HepG2 (cell line): ENCODE data around the gene LSMEM2. TPM values are rescaled to one million over a fixed set of nuclear protein-coding genes. Genes with fewer than 3 reads are reported as not detected.

Experiments used
- ARNTL ChIP-seq: sonication (generic); formaldehyde crosslinking; IDR thresholded peaks from 2 replicates; pipeline ENCODE4 v1.4.0; 2020; ENCODE audit warnings: mild to moderate bottlenecking, missing genetic modification reagents
- CC2D1A ChIP-seq: sonication (generic); formaldehyde crosslinking; IDR thresholded peaks from 2 replicates; pipeline ENCODE4 v1.8.1; 2023; ENCODE audit warnings: mild to moderate bottlenecking, missing genetic modification reagents
- E2F5 ChIP-seq: sonication (generic); formaldehyde crosslinking; conservative IDR thresholded peaks from 2 replicates; pipeline ENCODE4 v1.4.0; 2020; ENCODE audit warnings: missing genetic modification reagents
- ELK4 ChIP-seq: sonication (generic); formaldehyde crosslinking; IDR thresholded peaks from 2 replicates; pipeline ENCODE4 v1.9.0; 2021; ENCODE audit warnings: missing genetic modification reagents, borderline replicate concordance
- HDAC2 ChIP-seq: sonication (generic); formaldehyde crosslinking; IDR thresholded peaks from 2 replicates; pipeline ENCODE4 v1.4.0; 2020; ENCODE audit warnings: missing genetic modification reagents
- HNRNPL ChIP-seq: fragments of 200-400 bp; formaldehyde crosslinking; IDR thresholded peaks from 2 replicates; pipeline ENCODE4 v1.6.1; 2017; ENCODE audit warnings: mild to moderate bottlenecking, low read depth, low read length
- JUND ChIP-seq: sonication (generic); formaldehyde crosslinking; IDR thresholded peaks from 2 replicates; pipeline ENCODE4 v1.8.0; 2022; ENCODE audit warnings: mild to moderate bottlenecking, missing genetic modification reagents
- KDM6A ChIP-seq: IDR thresholded peaks from 2 replicates; pipeline ENCODE4 v1.6.1; 2016; ENCODE audit warnings: low read depth
- MTA3 ChIP-seq: sonication (generic); formaldehyde crosslinking; IDR thresholded peaks from 2 replicates; pipeline ENCODE4 v1.4.0; 2020; ENCODE audit warnings: missing genetic modification reagents
- MXI1 ChIP-seq: IDR thresholded peaks from 3 replicates; pipeline ENCODE4 v1.6.1; 2012; ENCODE audit warnings: low read depth, low read length, inconsistent platforms, borderline replicate concordance
- PHF21A ChIP-seq: sonication (generic); formaldehyde crosslinking; IDR thresholded peaks from 2 replicates; pipeline ENCODE4 v1.5.0; 2020; ENCODE audit warnings: mild to moderate bottlenecking, missing genetic modification reagents
- SIX1 ChIP-seq: sonication (generic); formaldehyde crosslinking; IDR thresholded peaks from 2 replicates; pipeline ENCODE4 v1.4.0; 2020; ENCODE audit warnings: missing genetic modification reagents, borderline replicate concordance
- SMAD3 ChIP-seq: sonication (generic); formaldehyde crosslinking; IDR thresholded peaks from 2 replicates; pipeline ENCODE4 v1.4.0; 2020; ENCODE audit warnings: missing genetic modification reagents
- SOX5 ChIP-seq: IDR thresholded peaks from 2 replicates; pipeline ENCODE4 v1.6.1; 2016; ENCODE audit warnings: borderline replicate concordance
- ZBTB20 ChIP-seq: sonication (generic); formaldehyde crosslinking; IDR thresholded peaks from 2 replicates; pipeline ENCODE4 v1.8.1; 2023; ENCODE audit warnings: missing genetic modification reagents, low read depth, mild to moderate bottlenecking, borderline replicate concordance
- ZBTB4 ChIP-seq: sonication (generic); formaldehyde crosslinking; IDR thresholded peaks from 2 replicates; pipeline ENCODE4 v1.4.0; 2020; ENCODE audit warnings: missing genetic modification reagents, mild to moderate bottlenecking, borderline replicate concordance
- ZFX ChIP-seq: sonication (generic); formaldehyde crosslinking; IDR thresholded peaks from 2 replicates; pipeline ENCODE4 v1.4.0; 2020; ENCODE audit warnings: mild to moderate bottlenecking, low read depth, missing genetic modification reagents, moderate library complexity
- ZMYM3 ChIP-seq: sonication (generic); formaldehyde crosslinking; IDR thresholded peaks from 2 replicates; pipeline ENCODE4 v1.5.1; 2020; ENCODE audit warnings: mild to moderate bottlenecking, missing genetic modification reagents
- ZNF20 ChIP-seq: sonication (generic); formaldehyde crosslinking; IDR thresholded peaks from 2 replicates; pipeline ENCODE4 v1.4.0; 2020; ENCODE audit warnings: mild to moderate bottlenecking, moderate library complexity, missing genetic modification reagents
- ZNF224 ChIP-seq: sonication (generic); formaldehyde crosslinking; IDR thresholded peaks from 2 replicates; pipeline ENCODE4 v1.5.0; 2020; ENCODE audit warnings: mild to moderate bottlenecking, missing genetic modification reagents
- ZNF30 ChIP-seq: sonication (generic); formaldehyde crosslinking; IDR thresholded peaks from 2 replicates; pipeline ENCODE4 v1.5.0; 2020; ENCODE audit warnings: mild to moderate bottlenecking, missing genetic modification reagents
- ZNF709 ChIP-seq: sonication (generic); formaldehyde crosslinking; IDR thresholded peaks from 2 replicates; pipeline ENCODE4 v1.5.0; 2020; ENCODE audit warnings: mild to moderate bottlenecking, missing genetic modification reagents
- ZNF746 ChIP-seq: sonication (generic); formaldehyde crosslinking; IDR thresholded peaks from 2 replicates; pipeline ENCODE4 v1.8.0; 2022; ENCODE audit warnings: mild to moderate bottlenecking, missing genetic modification reagents
- ZNF839 ChIP-seq: sonication (generic); formaldehyde crosslinking; IDR thresholded peaks from 2 replicates; pipeline ENCODE4 v1.4.0; 2020; ENCODE audit warnings: missing genetic modification reagents, mild to moderate bottlenecking, borderline replicate concordance
- polyA plus RNA-seq, 8 experiments: library from polyadenylated mRNA; depleted of rRNA in 3 of 8; stranded (reverse) in 7 of 8; unstranded in 1 of 8; fragments of >200 nt; fragmentation: Illumina TruSeq in 4 of 8; extraction: Trizol in 4 of 8; gene quantifications; 2 replicates each; pipeline versions ENCODE4 v1.2.1 to v1.2.3, GENCODE V29; 2011 to 2016; ENCODE audit warnings: low read depth in 4 of 8, missing spikeins in 1 of 8, mixed read lengths in 1 of 8; ENCODE audit not compliant: insufficient read depth in 1 of 8
- total RNA-seq, 5 experiments: library from RNA; depleted of rRNA; stranded (reverse); fragments of >200 nt; fragmentation: Illumina TruSeq; extraction: Trizol; gene quantifications; 2 replicates each; pipeline ENCODE4 v1.2.3, GENCODE V29; 2016; ENCODE audit warnings: low read depth in 1 of 5
- TF ChIP-seq, protein P1 (sequence below): sonication (generic); formaldehyde crosslinking; IDR thresholded peaks from 2 replicates; pipeline ENCODE4 v1.5.0; 2020; ENCODE audit warnings: missing genetic modification reagents

Gene LSMEM2
- total and polyA plus RNA-seq, 2 of the 13 experiments (the other 11 are each of a cell fraction or from before 2014, with no cell fraction given): 0.07 to 0.41 TPM

- TF ChIP-seq KDM6A (CRISPR knock-in tag) (no peak), SIX1 (CRISPR knock-in tag) (no peak), SOX5 (CRISPR knock-in tag) (peak; percentile 35; the same call in 1 of the 2 replicates), ZFX (CRISPR knock-in tag) (peak; percentile 75), HNRNPL (no peak), MTA3 (CRISPR knock-in tag) (no peak), CC2D1A (CRISPR knock-in tag) (no peak), ZBTB20 (CRISPR knock-in tag) (no peak), JUND (CRISPR knock-in tag) (no peak), ZNF20 (CRISPR knock-in tag) (no peak), SMAD3 (CRISPR knock-in tag) (peak; percentile 76), ZNF30 (CRISPR knock-in tag) (no peak), ZNF224 (CRISPR knock-in tag) (no peak), HDAC2 (CRISPR knock-in tag) (peak; percentile 48; the same call in 1 of the 2 replicates), ELK4 (no peak), ZNF839 (CRISPR knock-in tag) (no peak), ZNF746 (CRISPR knock-in tag) (no peak), ZNF709 (CRISPR knock-in tag) (no peak), ARNTL (CRISPR knock-in tag) (no peak), MXI1 (peak; percentile 67; the same call in 1 of the 3 replicates), ZBTB4 (CRISPR knock-in tag) (no peak), PHF21A (CRISPR knock-in tag) (peak; percentile 65; the same call in 1 of the 2 replicates), ZMYM3 (CRISPR knock-in tag) (no peak), E2F5 (CRISPR knock-in tag) (no peak)
- TF ChIP-seq, protein P1, sequence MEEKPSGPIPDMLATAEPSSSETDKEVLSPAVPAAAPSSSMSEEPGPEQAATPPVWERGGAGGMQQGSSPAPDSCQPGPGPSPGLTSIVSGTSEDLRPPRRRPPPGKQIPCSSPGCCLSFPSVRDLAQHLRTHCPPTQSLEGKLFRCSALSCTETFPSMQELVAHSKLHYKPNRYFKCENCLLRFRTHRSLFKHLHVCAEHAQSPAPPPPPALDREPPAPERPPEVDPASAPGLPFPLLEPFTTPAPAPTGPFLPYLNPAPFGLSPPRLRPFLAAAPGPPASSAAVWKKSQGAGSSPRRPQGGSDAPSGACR (CRISPR knock-in tag): peak; percentile 77; the same call in 1 of the 2 replicates
These were observed 45.6 kb downstream of the LSMEM2 start (continued) for GRCh38 chr3:50324351-50325112.
